Testis (tissue), 2 donors: ENCODE measurements around the gene CC2D1A.

ENCODE experiments used
- POLR2A ChIP-seq: fragments of 450-650 bp; IDR thresholded peaks from one replicate; pipeline ENCODE4 v1.6.1; 2017; ENCODE audit warnings: antibody characterized with exemption, mild to moderate bottlenecking, moderate library complexity
- TF ChIP-seq, protein P1 (sequence below), 3 experiments: fragments of 450-650 bp in 2 of 3; fragments of 200-600 bp in 1 of 3; sonication (generic) in 1 of 3; IDR thresholded peaks; one replicate each; pipeline ENCODE4 v1.5.1; 2016 to 2019; ENCODE audit warnings: antibody characterized with exemption in 3 of 3, mild to moderate bottlenecking in 2 of 3, moderate library complexity in 1 of 3

DNA sequence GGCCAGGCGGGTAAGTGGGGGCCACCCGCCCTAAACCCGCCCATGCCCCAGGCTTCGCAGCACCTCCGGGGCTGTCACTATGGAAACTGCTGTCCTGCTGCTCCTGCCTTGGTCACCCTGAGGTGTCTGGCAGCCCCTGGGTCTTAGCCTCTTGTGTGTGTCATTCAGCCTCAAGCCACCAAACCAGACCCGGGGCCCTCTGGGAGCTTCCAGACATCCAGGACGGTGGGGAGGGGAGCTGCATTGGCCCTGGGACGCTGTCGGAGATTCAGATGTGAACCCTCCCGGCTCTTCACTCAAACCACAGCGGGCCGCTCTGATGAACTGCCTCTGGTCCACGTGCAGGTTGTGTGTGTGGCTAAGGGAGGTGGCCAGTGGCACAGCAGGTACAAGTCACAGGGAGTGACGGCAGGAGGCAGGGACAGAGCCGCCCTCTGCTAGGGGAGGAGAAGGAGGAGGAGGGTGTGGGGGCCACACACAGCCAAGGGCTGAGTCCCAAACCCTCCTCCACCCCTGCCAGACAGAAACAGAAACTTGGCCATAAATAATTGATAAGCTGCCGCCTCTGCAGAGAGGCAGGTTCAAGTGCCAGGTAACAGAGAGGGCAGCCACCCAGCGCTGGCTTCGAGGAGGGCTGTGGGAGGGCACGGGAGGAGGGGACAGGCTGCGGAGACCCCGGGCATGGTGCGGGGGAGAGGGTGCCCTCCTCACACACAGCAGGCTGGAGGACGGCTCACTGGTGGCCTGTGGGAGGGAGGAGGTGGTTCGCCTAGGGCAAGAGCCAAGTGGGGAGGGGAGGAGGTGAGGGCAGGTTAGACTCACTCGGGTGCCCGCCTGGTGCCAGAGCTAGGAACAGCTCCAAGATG lies 21.0 kb upstream of the CC2D1A start:
- TF ChIP-seq, protein P1, sequence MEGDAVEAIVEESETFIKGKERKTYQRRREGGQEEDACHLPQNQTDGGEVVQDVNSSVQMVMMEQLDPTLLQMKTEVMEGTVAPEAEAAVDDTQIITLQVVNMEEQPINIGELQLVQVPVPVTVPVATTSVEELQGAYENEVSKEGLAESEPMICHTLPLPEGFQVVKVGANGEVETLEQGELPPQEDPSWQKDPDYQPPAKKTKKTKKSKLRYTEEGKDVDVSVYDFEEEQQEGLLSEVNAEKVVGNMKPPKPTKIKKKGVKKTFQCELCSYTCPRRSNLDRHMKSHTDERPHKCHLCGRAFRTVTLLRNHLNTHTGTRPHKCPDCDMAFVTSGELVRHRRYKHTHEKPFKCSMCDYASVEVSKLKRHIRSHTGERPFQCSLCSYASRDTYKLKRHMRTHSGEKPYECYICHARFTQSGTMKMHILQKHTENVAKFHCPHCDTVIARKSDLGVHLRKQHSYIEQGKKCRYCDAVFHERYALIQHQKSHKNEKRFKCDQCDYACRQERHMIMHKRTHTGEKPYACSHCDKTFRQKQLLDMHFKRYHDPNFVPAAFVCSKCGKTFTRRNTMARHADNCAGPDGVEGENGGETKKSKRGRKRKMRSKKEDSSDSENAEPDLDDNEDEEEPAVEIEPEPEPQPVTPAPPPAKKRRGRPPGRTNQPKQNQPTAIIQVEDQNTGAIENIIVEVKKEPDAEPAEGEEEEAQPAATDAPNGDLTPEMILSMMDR (IDR thresholded peaks at IDR 0.05): no peak
- no peak for TF ChIP-seq POLR2A
